ENCODE results near the gene FAM114A1. TPM values are rescaled to one million over a fixed set of nuclear protein-coding genes. Genes with fewer than 3 reads are reported as not detected.

FAM114A1 gene
- total and polyA plus RNA-seq, 2 of the 8 experiments (the other 6 are each of a cell fraction or from before 2014, with no cell fraction given): 9.5 to 12.0 TPM

- H3K4me1 ChIP-seq (replicated peaks in 1 of 4; ENCODE audit: control insufficient read depth in 3 of 4, insufficient read depth in 4 of 4, low read length in 3 of 4): no peaks in the 10 kb centered on the region
- H3K23me2 ChIP-seq (ENCODE audit: low read depth, low read length): no peaks in the 10 kb centered on the region
- H2AFZ ChIP-seq (ENCODE audit: low read length): no peak overlapping the region
- no peak overlapping the region for H3K14ac ChIP-seq (ENCODE audit: insufficient read length)
- H2BK5ac ChIP-seq (ENCODE audit: low read depth, low read length): no peak overlapping the region
- H3K4me3 ChIP-seq (ENCODE audit: extremely low read depth in 1 of 4, insufficient read depth in 2 of 4, low read depth in 3 of 4, low read length in 4 of 4): no peak overlapping the region
- H3K79me2 ChIP-seq (ENCODE audit: control insufficient read depth in 1 of 2, insufficient read depth in 2 of 2, low read length in 2 of 2): no peaks in the 10 kb centered on the region
- H3K27me3 ChIP-seq (replicated peaks in 1 of 4; ENCODE audit: control insufficient read depth in 3 of 4, extremely low read depth in 1 of 4, insufficient read depth in 3 of 4, low read length in 3 of 4): no peaks in the 10 kb centered on the region
- H3K9me3 ChIP-seq (ENCODE audit: insufficient read depth in 2 of 2, low read depth in 1 of 2, low read length in 1 of 2): no peaks in the 10 kb centered on the region
- POLR2A ChIA-PET (ENCODE audit: partially characterized antibody): interaction anchor here (0.6 kb wide), 1 partner anchor 1085 kb away, joined by 3 read pairs; no protein-coding TSS in a partner anchor
- H2BK20ac ChIP-seq (ENCODE audit: low read length): no peak overlapping the region
- no peak overlapping the region for H3K4ac ChIP-seq (replicated peaks; ENCODE audit: insufficient read length, low read depth, low read length)
- DNase-seq (ENCODE audit: low read depth in 1 of 2, low spot score in 2 of 2) (no peak), FAIRE-seq (no peak)
- H3K4me2 ChIP-seq (ENCODE audit: insufficient read depth in 1 of 2, low read depth in 2 of 2, low read length in 2 of 2): no peak overlapping the region
- H4K20me1 ChIP-seq (replicated peaks in 1 of 2; ENCODE audit: control insufficient read depth in 1 of 2, insufficient read depth in 2 of 2, low read length in 2 of 2): no peaks in the 10 kb centered on the region
- no peak for TF ChIP-seq HDAC6 (IDR thresholded peaks at IDR 0.05; ENCODE audit: low read depth, low read length)
- TF ChIP-seq MAFK (IDR thresholded peaks at IDR 0.05; ENCODE audit: low read depth, low read length): no peak
- TF ChIP-seq POLR2AphosphoS5 (IDR thresholded peaks at IDR 0.05; ENCODE audit: low read depth, low read length): no peak
- no peak for TF ChIP-seq RBBP5 (IDR thresholded peaks at IDR 0.05; ENCODE audit: borderline replicate concordance, low read depth, low read length)
- TF ChIP-seq NANOG (IDR thresholded peaks at IDR 0.05; ENCODE audit: insufficient read depth, low read depth, low read length, poor library complexity, severe bottlenecking): no peak
- TF ChIP-seq ASH2L (IDR thresholded peaks at IDR 0.05; ENCODE audit: low read length): no peak
- TF ChIP-seq JUND (IDR thresholded peaks at IDR 0.05; ENCODE audit: low read length): no peak
- TF ChIP-seq SP2 (IDR thresholded peaks at IDR 0.05; ENCODE audit: low read length): no peak
- TF ChIP-seq RNF2 (IDR thresholded peaks at IDR 0.05; ENCODE audit: borderline replicate concordance, low read depth, low read length, missing control alignments, poor library complexity, severe bottlenecking): no peak
- H3K18ac ChIP-seq (ENCODE audit: extremely low read depth, low read length): no peak overlapping the region
- no peak overlapping the region for H3K23ac ChIP-seq (ENCODE audit: insufficient read length)
- H4K5ac ChIP-seq (ENCODE audit: insufficient read length, low read depth, low read length): no peak overlapping the region
- H2AK5ac ChIP-seq (ENCODE audit: low read depth, low read length): no peak overlapping the region
- H3K9ac ChIP-seq (replicated peaks in 1 of 4; ENCODE audit: extremely low read depth in 1 of 4, low read depth in 3 of 4, low read length in 3 of 4): no peak overlapping the region
- no peak overlapping the region for H4K8ac ChIP-seq (ENCODE audit: extremely low read depth, insufficient read depth, low read length)
- no peak overlapping the region for H2BK15ac ChIP-seq (ENCODE audit: low read length)
- H2BK12ac ChIP-seq (ENCODE audit: low read depth, low read length): no peak overlapping the region
- 97% methylated on average over 5 of the region's 5 CpGs; no CpG with 5 or more reads in 1 of the 2 experiments for WGBS, 2 experiments (ENCODE audit: extremely low coverage in 1 of 2, insufficient coverage in 1 of 2, insufficient read length in 1 of 2, insufficient replicate concordance in 2 of 2, low coverage in 1 of 2, low lambda C conversion rate in 2 of 2, missing lambda C conversion rate in 1 of 2)
- H3K56ac ChIP-seq (replicated peaks; ENCODE audit: insufficient read length, low read depth, low read length): no peak overlapping the region
- no peak overlapping the region for H2BK120ac ChIP-seq (replicated peaks; ENCODE audit: low read depth, low read length)
- no peaks in the 10 kb centered on the region for H3K79me1 ChIP-seq (ENCODE audit: low read depth, low read length)
- H3K27ac ChIP-seq (ENCODE audit: low read depth, low read length): no peak overlapping the region
- CTCF ChIA-PET (ENCODE audit: partially characterized antibody): interaction anchor here (1.0 to 1.2 kb wide), 2 partner anchors 62 to 75 kb away, joined by 3 to 4 read pairs; no protein-coding TSS in a partner anchor
- H4K91ac ChIP-seq (replicated peaks; ENCODE audit: insufficient read length, low read length): no peak overlapping the region
- peaks cover 0 to 3% (median 0%) of the 10 kb centered on the region in 4 experiments; a peak in 1 of 8 replicates for H3K36me3 ChIP-seq (ENCODE audit: control insufficient read depth in 2 of 4, insufficient read depth in 4 of 4, low read length in 3 of 4)
Measured at GRCh38 chr4:38935391-38936073, 67.9 kb downstream of the FAM114A1 start.

Measured in H1 (cell line).